Mesenchymal stem cell (in vitro differentiated cells and primary cell): ENCODE results near the gene CALM1.

ENCODE experiments used
- DNase-seq: peaks from one replicate; pipeline ENCODE4 v3.0.0-alpha.2; 2013
- H2AFZ ChIP-seq: one replicate; pipeline ENCODE4 v1.6.1; 2013; ENCODE audit warnings: low read depth, mild to moderate bottlenecking, control low read depth, inconsistent platforms, low read length, moderate library complexity
- H2AK5ac ChIP-seq: 2 replicates; pipeline ENCODE4 v1.6.1; 2013; ENCODE audit warnings: low read length, moderate library complexity, mild to moderate bottlenecking, inconsistent platforms; ENCODE audit not compliant: severe bottlenecking
- H2BK120ac ChIP-seq: one replicate; pipeline ENCODE4 v1.6.1; 2013; ENCODE audit warnings: low read depth, mild to moderate bottlenecking, inconsistent platforms, low read length, moderate library complexity
- H2BK12ac ChIP-seq, 2 experiments: one replicate each; pipeline ENCODE4 v1.6.1; 2013; ENCODE audit warnings: inconsistent platforms in 2 of 2, low read length in 2 of 2, mild to moderate bottlenecking in 2 of 2, moderate library complexity in 2 of 2, control low read depth in 1 of 2
- H2BK15ac ChIP-seq: one replicate; pipeline ENCODE4 v1.6.1; 2013; ENCODE audit warnings: mild to moderate bottlenecking, low read depth, inconsistent platforms; ENCODE audit not compliant: poor library complexity, severe bottlenecking
- H2BK5ac ChIP-seq: 2 replicates; pipeline ENCODE4 v1.6.1; 2013; ENCODE audit warnings: low read depth, mild to moderate bottlenecking, low read length, control low read depth, inconsistent platforms; ENCODE audit not compliant: poor library complexity, severe bottlenecking
- H3K14ac ChIP-seq, 2 experiments: one replicate each; pipeline ENCODE4 v1.6.1; 2013; ENCODE audit warnings: inconsistent platforms in 2 of 2, low read length in 2 of 2, control low read depth in 1 of 2, mild to moderate bottlenecking in 1 of 2, moderate library complexity in 1 of 2
- H3K18ac ChIP-seq, 2 experiments: one replicate each; pipeline ENCODE4 v1.6.1; 2013; ENCODE audit warnings: inconsistent platforms in 2 of 2, low read length in 2 of 2, control low read depth in 1 of 2, low read depth in 1 of 2, mild to moderate bottlenecking in 1 of 2
- H3K23ac ChIP-seq, 2 experiments: one replicate each; pipeline ENCODE4 v1.6.1; 2013; ENCODE audit warnings: inconsistent platforms in 2 of 2, low read length in 2 of 2, mild to moderate bottlenecking in 2 of 2, moderate library complexity in 2 of 2, control low read depth in 1 of 2
- H3K27ac ChIP-seq: 2 replicates; pipeline ENCODE4 v1.5.1; 2013; ENCODE audit warnings: mild to moderate bottlenecking, moderate library complexity, low read length, control low read depth, inconsistent platforms; ENCODE audit not compliant: poor library complexity, severe bottlenecking
- H3K27me3 ChIP-seq, 2 experiments: 2 replicates each; pipeline versions ENCODE4 v1.6.1 to v1.7.0; 2013; ENCODE audit warnings: low read length in 2 of 2, mild to moderate bottlenecking in 2 of 2, moderate library complexity in 2 of 2, control low read depth in 1 of 2, inconsistent platforms in 1 of 2; ENCODE audit not compliant: control insufficient read depth in 1 of 2, insufficient read depth in 1 of 2
- H3K36me3 ChIP-seq, 2 experiments: 2 replicates each; pipeline versions ENCODE4 v1.6.1 to v1.7.0; 2013; ENCODE audit warnings: low read length in 2 of 2, control low read depth in 1 of 2, inconsistent platforms in 1 of 2, low read depth in 1 of 2, mild to moderate bottlenecking in 1 of 2; ENCODE audit not compliant: insufficient read depth in 2 of 2, control insufficient read depth in 1 of 2
- H3K4ac ChIP-seq, 2 experiments: one replicate each; pipeline ENCODE4 v1.6.1; 2013; ENCODE audit warnings: inconsistent platforms in 2 of 2, low read length in 2 of 2, mild to moderate bottlenecking in 2 of 2, moderate library complexity in 2 of 2, control low read depth in 1 of 2, low read depth in 1 of 2
- H3K4me1 ChIP-seq: 2 replicates; pipeline ENCODE4 v1.6.1; 2013; ENCODE audit warnings: low read depth, low read length, control low read depth; ENCODE audit not compliant: control insufficient read depth, insufficient read depth
- H3K4me2 ChIP-seq: 2 replicates; pipeline ENCODE4 v1.6.1; 2013; ENCODE audit warnings: low read length, mild to moderate bottlenecking, inconsistent platforms; ENCODE audit not compliant: poor library complexity, severe bottlenecking
- H3K4me3 ChIP-seq, 2 experiments: 2 replicates each; pipeline versions ENCODE4 v1.5.1 to v1.7.0; 2013; ENCODE audit warnings: low read length in 2 of 2, mild to moderate bottlenecking in 2 of 2, control low read depth in 1 of 2, low read depth in 1 of 2; ENCODE audit not compliant: insufficient read depth in 1 of 2
- H3K79me1 ChIP-seq: replicated peaks from 2 replicates; pipeline ENCODE4 v1.6.1; 2013; ENCODE audit warnings: mild to moderate bottlenecking, control low read depth, low read length, inconsistent platforms; ENCODE audit not compliant: poor library complexity, severe bottlenecking
- H3K9ac ChIP-seq: 2 replicates; pipeline ENCODE4 v1.7.0; 2013; ENCODE audit warnings: mild to moderate bottlenecking, low read length, moderate library complexity
- H3K9me3 ChIP-seq: 2 replicates; pipeline ENCODE4 v1.7.0; 2013; ENCODE audit warnings: mild to moderate bottlenecking, low read length; ENCODE audit not compliant: control insufficient read depth
- H4K8ac ChIP-seq: one replicate; pipeline ENCODE4 v1.6.1; 2013; ENCODE audit warnings: inconsistent platforms, mild to moderate bottlenecking, low read length, moderate library complexity
- H4K91ac ChIP-seq: one replicate; pipeline ENCODE4 v1.6.1; 2013; ENCODE audit warnings: mild to moderate bottlenecking, low read length, inconsistent platforms
- WGBS: methylation state at CpG from one replicate; pipeline ENCODE4 v1.1.7; 2013; ENCODE audit warnings: mixed read lengths; 5-methylcytosine and 5-hydroxymethylcytosine counted together

CALM1 gene

GRCh38 chr14:90375934-90376333 lies 20.9 kb upstream of the CALM1 start:
- WGBS, result 83% methylated on average over 1 of the region's 4 CpGs

GRCh38 chr14:90378249-90378648 lies 18.6 kb upstream of the CALM1 start:
- no peak overlapping the region for H3K4me2 ChIP-seq
- H4K8ac ChIP-seq, result no peak overlapping the region
- H3K27ac ChIP-seq, result no peak overlapping the region
- no peak overlapping the region for H2AFZ ChIP-seq
- no peak overlapping the region for H2BK15ac ChIP-seq
- no peak overlapping the region for H4K91ac ChIP-seq
- no peak for DNase-seq
- no peak overlapping the region for H2BK12ac ChIP-seq
- H3K23ac ChIP-seq, result no peak overlapping the region
- H2AK5ac ChIP-seq, result no peak overlapping the region
- no peak overlapping the region for H2BK120ac ChIP-seq
- H2BK5ac ChIP-seq, result no peak overlapping the region
- H3K9ac ChIP-seq, result no peak overlapping the region
- no peak overlapping the region for H3K4me3 ChIP-seq
- no peak overlapping the region for H3K18ac ChIP-seq
- no peaks in the 10 kb centered on the region for H3K36me3 ChIP-seq
- H3K9me3 ChIP-seq, result no peaks in the 10 kb centered on the region
- no peak overlapping the region for H3K14ac ChIP-seq
- peaks cover 4% of the 10 kb centered on the region for H3K79me1 ChIP-seq
- 74% methylated on average over 6 of the region's 6 CpGs for WGBS
- H3K4me1 ChIP-seq, result peaks cover 3% of the 10 kb centered on the region
- H3K4ac ChIP-seq, result no peak overlapping the region
- no peaks in the 10 kb centered on the region for H3K27me3 ChIP-seq

More at GRCh38 chr14:90375934-90376333, 20.9 kb upstream of the CALM1 start:
- Histone ChIP-seq H2BK15ac (no peak overlapping the region), H3K36me3 (no peaks in the 10 kb centered on the region), H2AK5ac (no peak overlapping the region), H4K8ac (no peak overlapping the region), H3K27me3 (no peaks in the 10 kb centered on the region), H3K27ac (no peak overlapping the region), H3K4ac (no peak overlapping the region), H2BK5ac (no peak overlapping the region), H3K4me3 (no peak overlapping the region), H3K9ac (no peak overlapping the region), H3K4me1 (no peaks in the 10 kb centered on the region), H3K4me2 (no peak overlapping the region), H2BK12ac (no peak overlapping the region), H3K14ac (no peak overlapping the region), H3K79me1 (no peaks in the 10 kb centered on the region), H3K9me3 (no peaks in the 10 kb centered on the region), H4K91ac (no peak overlapping the region), H3K18ac (no peak overlapping the region), H2BK120ac (no peak overlapping the region), H3K23ac (no peak overlapping the region), H2AFZ (no peak overlapping the region)
- no peak for DNase-seq

- Histone ChIP-seq H3K36me3 (no peaks in the 10 kb centered on the region), H2BK12ac (no peak overlapping the region), H2BK5ac (no peak overlapping the region), H3K27ac (no peak overlapping the region), H3K4me3 (no peak overlapping the region), H3K14ac (no peak overlapping the region), H4K8ac (no peak overlapping the region), H3K23ac (no peak overlapping the region), H2AK5ac (no peak overlapping the region), H3K79me1 (peaks cover 4% of the 10 kb centered on the region), H4K91ac (no peak overlapping the region), H3K4me1 (peaks cover 6% of the 10 kb centered on the region), H2BK15ac (no peak overlapping the region), H3K18ac (no peak overlapping the region), H3K9ac (no peak overlapping the region), H3K4me2 (no peak overlapping the region), H3K9me3 (no peaks in the 10 kb centered on the region), H2AFZ (no peak overlapping the region), H3K4ac (no peak overlapping the region), H3K27me3 (no peaks in the 10 kb centered on the region), H2BK120ac (no peak overlapping the region)
- WGBS, result no CpG with 5 or more reads among the region's 2 CpGs
- no peak for DNase-seq
Observed at GRCh38 chr14:90379106-90379505, 17.7 kb upstream of the CALM1 start.

GRCh38 chr14:90381011-90381786 lies 15.6 kb upstream of the CALM1 start:
- H2BK15ac ChIP-seq, result no peak overlapping the region
- DNase-seq, result peak; percentile 51
- H2BK5ac ChIP-seq, result no peak overlapping the region
- peak overlapping the region; percentile 100 for H3K9ac ChIP-seq
- H2AK5ac ChIP-seq, result no peak overlapping the region
- peaks cover 4% of the 10 kb centered on the region for H3K79me1 ChIP-seq
- no peak overlapping the region for H3K4me2 ChIP-seq
- H4K8ac ChIP-seq, result peak overlapping the region; percentile 12
- no peak overlapping the region for H3K18ac ChIP-seq
- no peaks in the 10 kb centered on the region for H3K27me3 ChIP-seq
- H2BK120ac ChIP-seq, result no peak overlapping the region
- no peak overlapping the region for H2AFZ ChIP-seq
- peak overlapping the region in 1 of 2 experiments; percentile 85 for H3K4me3 ChIP-seq
- WGBS, result 63% methylated on average over 6 of the region's 8 CpGs
- no peak overlapping the region for H4K91ac ChIP-seq
- no peak overlapping the region for H3K4ac ChIP-seq
- no peaks in the 10 kb centered on the region for H3K9me3 ChIP-seq
- H3K23ac ChIP-seq, result no peak overlapping the region
- H3K14ac ChIP-seq, result no peak overlapping the region
- no peak overlapping the region for H3K27ac ChIP-seq
- H3K4me1 ChIP-seq, result peaks cover 7% of the 10 kb centered on the region
- H3K36me3 ChIP-seq, result no peaks in the 10 kb centered on the region
- H2BK12ac ChIP-seq, result no peak overlapping the region
